SK-N-SH treated with all-trans-retinoic acid at 6 μM for 48 hours (cell line): ENCODE data around the gene SLC25A26.

Source experiments
- ATAC-seq: fragments of 200-7000 bp; cut with Tn5 transposase; 3 replicates; pipeline ENCODE4 v1.9.1; 2020; ENCODE audit warnings: mild to moderate bottlenecking, moderate library complexity
- ARNTL ChIP-seq: fragments of 450-650 bp; formaldehyde crosslinking; IDR thresholded peaks from 2 replicates; pipeline ENCODE4 v1.5.0; 2020; ENCODE audit warnings: low read depth, mild to moderate bottlenecking, moderate library complexity, borderline replicate concordance
- BACH2 ChIP-seq: fragments of 250-450 bp; sonication (Bioruptor Pico); IDR thresholded peaks from 2 replicates; pipeline ENCODE4 v1.9.0; 2021; ENCODE audit warnings: mild to moderate bottlenecking, borderline replicate concordance
- CREB5 ChIP-seq: fragments of 250-450 bp; sonication (Bioruptor Pico); IDR thresholded peaks from 2 replicates; pipeline ENCODE4 v1.5.1; 2020; ENCODE audit warnings: low read depth, mild to moderate bottlenecking, moderate library complexity
- CSDC2 ChIP-seq: fragments of 250-450 bp; sonication (Bioruptor Pico); IDR thresholded peaks from 2 replicates; pipeline ENCODE4 v1.5.0; 2020; ENCODE audit warnings: mild to moderate bottlenecking, moderate library complexity
- GLIS3 ChIP-seq: fragments of 250-450 bp; sonication (Bioruptor Pico); IDR thresholded peaks from 2 replicates; pipeline ENCODE4 v1.5.0; 2020; ENCODE audit warnings: mild to moderate bottlenecking, moderate library complexity
- POU6F1 ChIP-seq: fragments of 250-450 bp; sonication (Bioruptor Pico); IDR thresholded peaks from 2 replicates; pipeline ENCODE4 v1.8.0; 2021; ENCODE audit warnings: low read depth, mild to moderate bottlenecking, moderate library complexity, borderline replicate concordance
- RARB ChIP-seq: fragments of 250-450 bp; sonication (Bioruptor Pico); IDR thresholded peaks from 2 replicates; pipeline ENCODE4 v1.8.0; 2021; ENCODE audit warnings: mild to moderate bottlenecking, moderate library complexity
- SNAI2 ChIP-seq: fragments of 250-450 bp; sonication (Bioruptor Pico); IDR thresholded peaks from 2 replicates; pipeline ENCODE4 v1.5.0; 2020; ENCODE audit warnings: mild to moderate bottlenecking, moderate library complexity
- TCF4 ChIP-seq: fragments of 250-450 bp; sonication (Bioruptor Pico); IDR thresholded peaks from 2 replicates; pipeline ENCODE4 v1.8.0; 2021; ENCODE audit warnings: mild to moderate bottlenecking, moderate library complexity, borderline replicate concordance
- TSHZ2 ChIP-seq: fragments of 250-450 bp; sonication (Bioruptor Pico); IDR thresholded peaks from 2 replicates; pipeline ENCODE4 v1.5.0; 2020; ENCODE audit warnings: mild to moderate bottlenecking, moderate library complexity
- ZC3H10 ChIP-seq: fragments of 250-450 bp; sonication (Bioruptor Pico); IDR thresholded peaks from 2 replicates; pipeline ENCODE4 v1.5.1; 2021; ENCODE audit warnings: mild to moderate bottlenecking, moderate library complexity
- ZFP30 ChIP-seq: fragments of 450-650 bp; formaldehyde crosslinking; IDR thresholded peaks from 2 replicates; pipeline ENCODE4 v1.5.0; 2022; ENCODE audit warnings: mild to moderate bottlenecking, moderate library complexity
- ZNF565 ChIP-seq: fragments of 450-650 bp; formaldehyde crosslinking; conservative IDR thresholded peaks from 2 replicates; pipeline ENCODE4 v1.5.0; 2020; ENCODE audit warnings: low read depth, mild to moderate bottlenecking, moderate library complexity
- ZNF70 ChIP-seq: fragments of 450-650 bp; formaldehyde crosslinking; IDR thresholded peaks from 2 replicates; pipeline ENCODE4 v1.5.0; 2020; ENCODE audit warnings: mild to moderate bottlenecking, moderate library complexity
- ZNF8 ChIP-seq: fragments of 450-650 bp; formaldehyde crosslinking; IDR thresholded peaks from 2 replicates; pipeline ENCODE4 v1.5.0; 2020; ENCODE audit warnings: mild to moderate bottlenecking, moderate library complexity
- TF ChIP-seq, protein P1 (sequence below): fragments of 250-450 bp; sonication (Bioruptor Pico); IDR thresholded peaks from 2 replicates; pipeline ENCODE4 v1.8.0; 2020; ENCODE audit warnings: mild to moderate bottlenecking, moderate library complexity, borderline replicate concordance

The SLC25A26 gene

DNA sequence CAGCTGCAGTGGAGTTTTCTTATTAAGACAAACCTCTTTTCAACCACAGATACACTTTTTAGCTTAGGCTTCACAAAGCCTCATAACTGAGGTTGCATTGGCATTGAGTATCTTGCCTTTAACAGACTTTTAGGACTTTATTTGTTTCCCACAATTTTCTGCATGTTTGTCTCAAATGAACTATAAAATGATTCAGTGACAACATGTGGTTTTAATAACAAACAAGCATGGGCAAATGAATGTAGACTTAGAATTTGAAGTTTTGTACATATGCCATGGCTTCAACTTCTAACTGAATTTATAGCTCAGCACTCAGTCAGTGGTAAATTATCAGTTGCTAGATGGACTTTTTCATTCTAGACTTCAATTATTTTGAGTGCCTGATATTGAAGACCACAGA is 101.6 kb downstream of the SLC25A26 start (continued):
- TF ChIP-seq, protein P1, sequence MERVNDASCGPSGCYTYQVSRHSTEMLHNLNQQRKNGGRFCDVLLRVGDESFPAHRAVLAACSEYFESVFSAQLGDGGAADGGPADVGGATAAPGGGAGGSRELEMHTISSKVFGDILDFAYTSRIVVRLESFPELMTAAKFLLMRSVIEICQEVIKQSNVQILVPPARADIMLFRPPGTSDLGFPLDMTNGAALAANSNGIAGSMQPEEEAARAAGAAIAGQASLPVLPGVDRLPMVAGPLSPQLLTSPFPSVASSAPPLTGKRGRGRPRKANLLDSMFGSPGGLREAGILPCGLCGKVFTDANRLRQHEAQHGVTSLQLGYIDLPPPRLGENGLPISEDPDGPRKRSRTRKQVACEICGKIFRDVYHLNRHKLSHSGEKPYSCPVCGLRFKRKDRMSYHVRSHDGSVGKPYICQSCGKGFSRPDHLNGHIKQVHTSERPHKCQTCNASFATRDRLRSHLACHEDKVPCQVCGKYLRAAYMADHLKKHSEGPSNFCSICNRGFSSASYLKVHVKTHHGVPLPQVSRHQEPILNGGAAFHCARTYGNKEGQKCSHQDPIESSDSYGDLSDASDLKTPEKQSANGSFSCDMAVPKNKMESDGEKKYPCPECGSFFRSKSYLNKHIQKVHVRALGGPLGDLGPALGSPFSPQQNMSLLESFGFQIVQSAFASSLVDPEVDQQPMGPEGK (CRISPR knock-in tag), result no peak

DNA sequence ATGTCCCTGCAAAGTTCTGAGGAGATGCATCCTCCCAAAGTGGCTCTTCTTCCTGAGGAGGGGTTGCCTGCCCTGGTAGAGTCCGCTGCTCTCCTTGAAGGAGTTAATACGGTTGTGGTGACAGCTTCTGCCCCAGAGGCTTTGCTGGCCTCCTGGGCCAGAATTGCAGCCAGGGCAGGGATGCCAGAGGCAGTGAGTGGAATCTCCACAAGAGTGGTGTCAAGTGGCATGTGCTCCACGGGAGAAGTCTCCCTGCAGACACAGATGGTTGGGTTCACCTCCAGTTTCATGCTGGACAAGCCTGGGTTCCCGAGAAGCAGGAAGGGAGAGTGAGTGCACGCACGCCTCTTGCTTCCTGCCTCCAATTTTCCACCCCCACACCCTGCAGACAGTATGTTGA is 105.5 kb downstream of the SLC25A26 start:
- no peak for TF ChIP-seq ZC3H10 (CRISPR knock-in tag)
- TF ChIP-seq ZNF70 (CRISPR knock-in tag), result no peak
- TF ChIP-seq GLIS3 (CRISPR knock-in tag), result no peak
- no peak for TF ChIP-seq CSDC2 (CRISPR knock-in tag)
- TF ChIP-seq ARNTL (CRISPR knock-in tag), result no peak
- no peak for TF ChIP-seq POU6F1 (CRISPR knock-in tag)
- TF ChIP-seq SNAI2 (CRISPR knock-in tag), result no peak
- no peak for TF ChIP-seq CREB5 (CRISPR knock-in tag)
- TF ChIP-seq RARB (CRISPR knock-in tag), result no peak
- no peak for TF ChIP-seq TSHZ2
- ATAC-seq, result no peak

GRCh38 chr3:66335671-66336070 is 114.9 kb downstream of the SLC25A26 start:
- TF ChIP-seq CSDC2 (CRISPR knock-in tag) (no peak), ZFP30 (CRISPR knock-in tag) (no peak), ZC3H10 (CRISPR knock-in tag) (no peak), ZNF565 (CRISPR knock-in tag) (no peak), POU6F1 (CRISPR knock-in tag) (no peak), BACH2 (CRISPR knock-in tag) (no peak), ZNF8 (CRISPR knock-in tag) (no peak)
- TF ChIP-seq, protein P1 (CRISPR knock-in tag), result no peak
- ATAC-seq, result no peak

GRCh38 chr3:66336333-66336766 is 115.5 kb downstream of the SLC25A26 start:
- no peak for TF ChIP-seq ZC3H10 (CRISPR knock-in tag)
- peak; percentile 22; the same call in 1 of the 2 replicates for TF ChIP-seq TCF4 (CRISPR knock-in tag)
- TF ChIP-seq, all 23 proteins: peak for 1

More at GRCh38 chr3:66336333-66336766, 115.5 kb downstream of the SLC25A26 start:
- peak; percentile 76 for ATAC-seq
